Testis (tissue), 3 donors: Measurements from ENCODE around the gene SCFD2. TPM values are rescaled to one million over a fixed set of nuclear protein-coding genes. Genes with fewer than 3 reads are reported as not detected.

Experiments
- DNase-seq: peaks from one replicate; pipeline ENCODE4 v3.0.0-alpha.2; 2019
- H3K27ac ChIP-seq, 2 donors: fragments of 200-600 bp; sonication (generic); one replicate each; pipeline ENCODE4 v1.5.1; 2019
- H3K27me3 ChIP-seq: fragments of 200-600 bp; sonication (generic); one replicate; pipeline ENCODE4 v1.5.1; 2019
- H3K36me3 ChIP-seq: fragments of 200-600 bp; sonication (generic); one replicate; pipeline ENCODE4 v1.5.1; 2017; ENCODE audit warnings: low read depth; ENCODE audit errors: missing control alignments
- H3K4me1 ChIP-seq: fragments of 200-600 bp; sonication (generic); one replicate; pipeline ENCODE4 v1.5.1; 2019
- H3K4me3 ChIP-seq, 2 donors: fragments of 200-600 bp; sonication (generic); one replicate each; pipeline ENCODE4 v1.5.1; 2017 to 2019
- H3K9me3 ChIP-seq: fragments of 200-600 bp; sonication (generic); one replicate; pipeline ENCODE4 v1.5.1; 2017
- CTCF ChIP-seq, 3 experiments: fragments of 450-650 bp in 2 of 3; fragments of 200-600 bp in 1 of 3; sonication (generic) in 1 of 3; IDR thresholded peaks; one replicate each; pipeline ENCODE4 v1.5.1; 2016 to 2019; ENCODE audit warnings: antibody characterized with exemption in 3 of 3, mild to moderate bottlenecking in 2 of 3, moderate library complexity in 1 of 3
- POLR2A ChIP-seq: fragments of 450-650 bp; IDR thresholded peaks from one replicate; pipeline ENCODE4 v1.6.1; 2017; ENCODE audit warnings: antibody characterized with exemption, mild to moderate bottlenecking, moderate library complexity
- WGBS, 2 donors: methylation state at CpG; one replicate each; pipeline ENCODE4 v1.1.5; 2018; 5-methylcytosine and 5-hydroxymethylcytosine counted together
- intact Hi-C: fragments of 100-400 bp; cut with DNase I; formaldehyde crosslinking; loops from one replicate; pipeline ENCODE4 v1.15.1; 2023; ENCODE audit warnings: low total_unique reads
- polyA plus RNA-seq: library from polyadenylated mRNA; stranded (reverse); fragments of 350-450 nt; fragmentation: Illumina TruSeq; extraction: RNeasy Lipid Tissue Mini Kit (QIAGEN cat#74804); gene quantifications from one replicate; pipeline ENCODE4 v1.2.3, GENCODE V29; 2014; ENCODE audit warnings: low read depth, low replicate concordance; ENCODE audit not compliant: insufficient read depth
- total RNA-seq, 2 donors: library from RNA; depleted of rRNA; stranded (reverse); fragments of >200 nt; gene quantifications; one replicate each; pipeline ENCODE4 v1.2.3, GENCODE V29; 2016

SCFD2 gene
- total and polyA plus RNA-seq, 3 donors from 2014 or later: 6.0 to 24.5 (median 21.3) TPM

- Histone ChIP-seq H3K36me3 (no peaks in the 10 kb centered on the region), H3K27me3 (no peaks in the 10 kb centered on the region), H3K27ac (no peak overlapping the region), H3K4me3 (no peak overlapping the region), H3K9me3 (no peaks in the 10 kb centered on the region), H3K4me1 (no peaks in the 10 kb centered on the region)
- 57 to 63% methylated on average over 2 of the region's 2 CpGs for WGBS, 2 donors
- DNase-seq: no peak
- intact Hi-C loops: no loop called here
- TF ChIP-seq CTCF (IDR thresholded peaks at IDR 0.05): no peak
- TF ChIP-seq POLR2A: no peak
Measured at GRCh38 chr4:53162969-53163368, 202.9 kb downstream of the SCFD2 start.

GRCh38 chr4:53161787-53162433, 204.0 kb downstream of the SCFD2 start:
- no peaks in the 10 kb centered on the region for H3K4me1 ChIP-seq
- intact Hi-C loops: no loop called here
- H3K36me3 ChIP-seq: no peaks in the 10 kb centered on the region
- H3K27ac ChIP-seq: no peak overlapping the region
- no peaks in the 10 kb centered on the region for H3K27me3 ChIP-seq
- no peak overlapping the region for H3K4me3 ChIP-seq
- TF ChIP-seq CTCF (IDR thresholded peaks at IDR 0.05): no peak
- TF ChIP-seq POLR2A: no peak
- no peak for DNase-seq
- no peaks in the 10 kb centered on the region for H3K9me3 ChIP-seq
- WGBS, 2 donors: 53 to 55% methylated on average over 1 of the region's 1 CpG

GRCh38 chr4:53161051-53161786, 204.6 kb downstream of the SCFD2 start:
- H3K36me3 ChIP-seq: no peaks in the 10 kb centered on the region
- H3K9me3 ChIP-seq: no peaks in the 10 kb centered on the region
- no peak for DNase-seq
- no peak overlapping the region for H3K4me3 ChIP-seq
- H3K4me1 ChIP-seq: no peaks in the 10 kb centered on the region
- intact Hi-C loops: no loop called here
- H3K27me3 ChIP-seq: no peaks in the 10 kb centered on the region
- WGBS, 2 donors: 49 to 50% methylated on average over 5 of the region's 5 CpGs
- H3K27ac ChIP-seq: peak overlapping the region in 1 of 2 donors; percentile 7
- TF ChIP-seq POLR2A: no peak
- no peak for TF ChIP-seq CTCF (IDR thresholded peaks at IDR 0.05)

DNA sequence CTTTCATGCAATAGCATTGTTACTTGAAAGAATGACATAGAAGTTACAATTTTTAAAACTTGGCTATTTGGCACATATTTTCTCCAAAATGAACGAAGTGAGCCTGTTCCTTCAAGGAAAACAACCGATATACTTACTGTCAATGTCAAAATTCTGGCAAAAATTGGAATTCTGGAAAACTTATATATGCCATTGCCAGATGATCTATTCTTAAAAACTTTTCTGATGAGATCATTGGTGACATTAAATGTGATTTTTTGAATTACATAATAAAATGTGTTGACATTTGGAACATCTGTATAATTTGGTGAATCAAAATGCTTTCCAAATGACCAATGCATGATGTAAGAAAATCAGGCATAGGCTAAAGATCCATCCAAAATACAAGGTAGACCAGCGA, 209.0 kb downstream of the SCFD2 start:
- no peak for DNase-seq
- 72 to 79% methylated on average over 3 of the region's 3 CpGs for WGBS, 2 donors
- Histone ChIP-seq H3K27me3 (no peaks in the 10 kb centered on the region), H3K4me3 (no peak overlapping the region), H3K27ac (no peak overlapping the region), H3K4me1 (no peaks in the 10 kb centered on the region), H3K36me3 (no peaks in the 10 kb centered on the region), H3K9me3 (no peaks in the 10 kb centered on the region)
- intact Hi-C loops: no loop called here
- TF ChIP-seq POLR2A: no peak
- TF ChIP-seq CTCF (IDR thresholded peaks at IDR 0.05): no peak
